ENCODE results near the gene KIF13A.
"Not testable (repeated sequence)": the region's sequence is repeated elsewhere in the genome, so short reads cannot be mapped to it uniquely, and the experiment has no call there.

The KIF13A gene

DNA sequence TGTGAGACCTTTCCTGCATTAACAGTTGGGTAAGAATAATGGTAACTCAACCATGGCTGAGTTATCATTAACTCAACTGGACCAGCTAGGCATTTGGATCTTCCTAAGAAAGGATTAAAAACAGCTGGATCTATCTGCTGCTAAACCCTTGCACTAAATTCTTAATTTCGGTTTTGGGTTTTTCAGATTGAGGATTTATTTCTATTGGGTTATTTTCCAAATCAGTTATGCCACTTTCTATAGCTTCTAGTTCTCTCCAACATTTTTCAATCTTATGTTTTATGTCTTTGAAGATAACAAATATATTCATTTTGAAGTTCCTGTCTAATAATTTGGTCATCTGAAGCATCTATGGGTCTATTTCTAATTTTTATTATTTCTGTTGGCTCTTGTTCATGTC lies 92.5 kb downstream of the KIF13A start:
- no peak for DNase-seq

DNA sequence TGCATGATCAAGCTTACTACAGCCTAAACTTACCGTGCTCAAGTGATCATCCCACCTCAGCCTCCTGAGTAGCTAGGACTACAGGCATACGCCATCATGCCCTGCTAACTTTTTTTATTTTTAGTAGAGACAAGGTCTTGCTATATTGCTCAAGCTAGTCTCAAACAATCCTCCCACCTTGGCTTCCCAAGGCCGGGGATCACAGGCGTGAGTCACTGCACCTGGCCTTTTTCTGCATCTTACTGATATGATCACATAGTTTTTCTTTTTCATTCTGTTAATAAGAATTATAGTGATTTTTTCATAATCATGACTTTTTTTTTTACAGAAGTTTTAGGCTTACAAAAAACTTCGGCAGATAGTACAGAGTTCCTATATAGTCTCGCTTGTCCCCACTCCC lies 93.2 kb downstream of the KIF13A start:
- DNase-seq, result no peak

DNA sequence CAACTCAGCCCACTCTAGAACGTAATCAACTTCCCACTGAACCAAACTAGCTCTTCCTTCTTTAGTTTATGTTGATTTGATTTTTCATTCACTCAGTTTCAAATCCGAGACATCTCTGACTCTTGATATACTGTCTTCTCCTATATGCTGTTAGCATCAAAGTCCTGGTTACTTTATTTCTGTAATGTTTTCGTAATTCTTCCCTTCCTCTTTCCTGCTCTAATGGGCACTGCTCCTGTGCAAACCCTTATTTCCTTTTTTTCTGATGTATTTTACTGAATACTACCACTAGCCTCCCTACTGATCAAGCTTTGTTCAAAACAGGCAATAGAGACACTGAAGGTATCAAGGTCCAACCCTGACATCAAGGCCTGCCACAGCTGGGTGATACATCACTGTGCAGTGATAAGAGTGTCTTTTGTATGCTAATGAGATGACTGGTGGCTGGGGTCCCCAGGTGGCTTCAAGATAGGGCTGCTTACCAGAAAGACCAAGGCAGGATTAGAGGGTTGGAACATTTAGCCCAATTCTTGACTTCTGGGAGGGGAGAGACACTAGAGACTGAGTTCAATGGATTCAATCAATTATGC lies 95.2 kb downstream of the KIF13A start:
- no peak for DNase-seq

DNA sequence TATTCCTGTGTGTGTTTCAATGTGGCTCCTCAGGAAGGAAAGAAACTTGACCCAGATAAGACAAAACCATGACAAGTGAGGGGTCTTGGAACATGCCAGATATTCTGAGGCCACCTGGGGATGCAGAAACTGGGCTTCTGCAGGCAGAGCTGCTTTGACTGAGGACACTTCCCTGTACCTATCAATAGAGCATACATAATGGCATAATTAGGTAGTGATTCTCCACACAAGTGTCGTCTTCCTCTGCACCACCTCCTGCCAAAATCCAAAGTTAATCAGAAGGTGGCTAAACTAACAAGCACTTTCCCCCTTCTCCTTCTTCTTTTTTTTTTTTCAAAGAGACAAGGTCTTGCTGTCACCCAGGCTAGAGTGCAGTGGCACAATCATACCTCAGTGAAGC lies 97.1 kb downstream of the KIF13A start:
- DNase-seq, result no peak

DNA sequence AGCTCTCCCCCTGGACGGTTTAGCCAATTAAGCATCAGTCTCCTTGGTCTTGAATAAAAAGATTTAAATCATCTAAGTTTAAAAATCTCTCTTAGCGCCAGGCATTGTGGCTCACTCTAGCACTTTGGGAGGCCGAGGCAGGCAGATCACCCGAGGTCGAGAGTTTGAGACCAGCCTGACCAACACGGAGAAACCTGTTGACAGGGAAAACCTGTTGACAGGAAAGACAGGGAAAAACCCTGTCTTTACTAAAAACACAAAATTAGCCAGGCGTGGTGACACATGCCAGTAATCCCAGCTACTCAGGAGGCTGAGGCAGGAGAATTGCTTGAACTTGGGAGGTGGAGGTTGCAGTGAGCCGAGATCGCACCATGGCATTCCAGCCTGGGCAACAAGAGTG lies 97.7 kb downstream of the KIF13A start:
- DNase-seq, result not testable (repeated sequence)

DNA sequence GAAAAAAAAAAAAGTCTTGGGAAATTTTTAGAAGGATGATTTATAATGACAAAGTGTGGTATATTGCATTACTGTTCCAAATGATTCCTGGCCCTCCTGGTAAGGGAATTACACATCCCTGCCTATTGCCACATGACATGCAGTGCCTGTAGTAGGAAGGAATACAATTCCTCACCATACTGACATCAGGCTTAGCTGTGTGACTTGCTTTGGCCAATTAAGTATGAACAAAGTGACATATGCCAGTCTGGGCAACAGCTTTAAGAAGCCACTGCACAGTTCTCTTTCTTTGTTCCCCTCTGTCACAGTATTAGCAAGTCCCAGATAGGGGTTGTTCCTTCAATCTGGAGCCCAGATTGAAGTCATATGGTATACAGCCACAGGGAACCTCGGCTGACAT lies 100.5 kb downstream of the KIF13A start:
- DNase-seq, result no peak

DNA sequence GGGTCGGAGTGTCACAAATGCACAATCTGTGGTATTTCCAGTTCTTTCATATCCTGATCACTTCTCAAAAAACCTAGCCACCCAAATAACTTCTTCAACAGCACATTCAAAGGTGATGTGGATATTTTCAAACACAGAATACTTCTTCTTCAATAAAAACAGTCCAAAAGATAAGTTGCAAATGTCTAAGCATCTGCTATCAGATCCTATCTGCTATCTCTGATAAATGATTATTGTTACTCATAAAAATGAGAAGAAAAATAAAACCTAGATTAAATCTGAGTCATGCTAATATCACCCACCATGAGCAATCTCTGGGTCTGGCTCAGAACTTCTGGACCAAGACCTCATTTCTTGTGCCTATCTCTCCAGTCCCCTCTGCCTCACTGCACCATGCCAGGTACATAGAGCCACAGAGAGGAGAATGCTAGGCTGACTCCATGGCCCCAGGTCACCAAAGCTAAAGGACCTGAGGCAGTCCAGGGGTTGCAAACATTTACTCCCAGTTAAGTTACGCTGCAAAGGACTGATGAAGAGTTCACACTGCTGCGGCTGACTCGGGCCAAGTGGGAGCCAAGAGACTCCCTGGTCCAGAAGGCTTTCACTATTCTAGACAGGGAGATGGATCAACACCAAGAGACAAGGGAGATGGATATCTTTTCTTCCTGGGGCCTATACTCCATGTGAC lies 101.4 kb downstream of the KIF13A start:
- no peak for DNase-seq

DNA sequence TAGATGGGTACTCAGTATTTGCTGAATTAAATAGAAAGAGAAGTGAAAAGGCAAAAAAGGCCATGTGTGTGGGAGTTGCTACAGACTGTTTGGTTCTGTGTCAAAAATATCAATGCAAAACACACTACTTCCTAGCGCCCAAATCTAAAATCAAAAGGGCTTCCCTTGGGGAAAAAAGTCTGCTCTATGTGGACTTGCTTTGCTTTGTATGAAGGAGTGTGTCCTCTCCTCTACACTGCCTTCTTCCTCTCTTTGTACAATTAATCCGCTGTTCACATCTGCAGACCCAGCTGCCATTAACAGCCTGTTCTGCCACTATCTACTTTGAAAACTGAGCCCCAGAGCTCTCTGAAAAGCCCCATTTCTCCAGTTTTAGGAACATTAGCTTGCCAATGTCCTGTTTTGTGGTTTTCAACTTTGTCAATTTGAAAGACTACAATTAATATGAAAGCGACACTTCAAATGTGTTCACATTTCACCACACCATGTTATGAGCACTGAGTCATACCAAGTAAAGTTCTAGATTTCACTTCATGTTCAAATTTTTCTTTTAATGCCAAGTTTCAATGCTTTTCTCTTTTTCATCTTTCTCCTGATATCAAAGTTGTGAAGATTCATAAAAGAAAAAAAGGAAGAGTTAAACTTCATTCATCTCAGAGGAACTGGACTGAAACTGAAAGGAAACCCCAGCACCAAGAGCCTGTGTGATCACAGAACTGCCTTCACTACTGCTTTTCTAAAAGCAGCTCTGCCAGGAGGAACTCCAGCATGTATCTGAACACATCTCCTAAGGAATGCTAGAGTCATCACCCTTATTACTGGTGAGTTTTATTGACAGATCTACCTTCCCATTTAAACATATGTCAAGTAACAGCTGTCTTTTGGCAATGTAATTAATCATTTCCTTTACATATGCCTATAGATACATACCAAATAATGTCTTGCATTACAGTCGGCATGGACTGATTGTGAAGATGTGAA lies 102.6 kb downstream of the KIF13A start:
- no peak for DNase-seq

DNA sequence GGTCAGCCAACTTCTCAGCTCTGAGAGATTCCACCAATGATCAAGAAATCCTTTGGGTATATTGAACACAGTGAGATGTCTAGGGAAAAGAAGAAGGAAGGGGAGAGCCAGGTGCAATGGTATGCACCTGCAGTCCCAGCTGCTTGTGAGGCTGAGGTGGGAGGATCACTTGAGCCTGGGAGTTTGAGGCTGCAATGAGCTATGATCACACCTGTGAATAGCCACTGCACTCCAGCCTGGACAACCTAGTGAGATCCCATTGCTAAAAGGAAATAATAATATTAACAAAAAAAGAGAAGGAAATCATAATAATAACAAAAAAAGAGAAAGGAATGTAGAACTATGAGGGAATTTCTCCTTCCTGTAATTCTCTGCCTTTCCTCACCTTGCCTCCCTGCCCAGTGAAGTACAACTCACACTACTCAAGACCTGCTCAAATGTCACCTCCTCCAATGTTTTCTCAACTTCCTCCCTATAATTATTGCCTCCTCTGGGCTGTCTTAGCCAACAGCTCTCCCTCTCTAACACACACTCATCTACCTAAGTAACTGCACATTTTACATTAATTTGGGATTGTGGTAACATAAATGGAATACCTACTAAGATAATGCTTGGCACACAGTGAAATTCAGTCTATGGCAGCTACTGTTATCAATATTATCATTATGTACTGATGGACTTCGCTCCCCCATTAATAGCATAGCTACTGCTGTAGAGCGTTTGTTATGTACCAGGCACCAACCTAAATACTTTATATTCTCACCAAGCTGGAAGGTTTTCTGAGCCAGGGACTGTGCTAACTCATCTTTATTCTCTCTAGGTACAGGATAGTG lies 103.6 kb downstream of the KIF13A start:
- no peak for DNase-seq

DNA sequence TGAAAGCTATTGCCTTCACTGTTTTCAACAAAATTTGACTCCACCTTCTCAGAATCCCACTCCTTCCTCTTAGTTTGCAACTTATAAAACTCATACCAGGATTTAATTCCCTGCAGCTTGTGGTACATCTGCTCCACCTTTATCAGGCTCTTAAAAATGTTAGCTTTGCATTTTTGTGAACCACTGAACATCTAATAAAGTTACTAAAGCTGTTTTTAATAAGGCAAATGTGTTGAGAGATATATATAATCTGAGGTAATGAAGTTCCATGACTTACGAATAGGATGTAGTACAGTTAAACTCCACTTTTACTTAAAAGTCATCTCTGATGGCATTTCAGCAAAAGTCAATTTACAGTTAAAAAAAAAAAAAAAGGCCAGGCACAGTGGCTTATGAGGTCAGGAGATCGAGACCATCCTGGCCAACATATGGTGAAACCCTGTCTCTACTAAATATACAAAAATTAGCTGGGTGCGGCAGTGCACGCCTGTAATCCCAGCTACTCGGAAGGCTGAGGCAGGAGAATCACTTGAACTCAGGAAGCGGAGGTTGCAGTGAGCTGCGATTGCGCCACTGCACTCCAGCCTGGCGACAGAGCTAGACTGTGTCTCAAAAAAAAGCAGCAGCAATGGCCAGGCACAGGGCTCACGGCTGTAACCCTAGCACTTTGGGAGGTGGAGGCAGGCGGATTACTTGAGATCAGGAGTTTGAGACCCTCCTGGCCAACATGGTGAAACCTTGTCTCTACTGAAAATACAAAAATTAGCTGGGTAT lies 106.2 kb downstream of the KIF13A start:
- DNase-seq, result peak; percentile 9

DNA sequence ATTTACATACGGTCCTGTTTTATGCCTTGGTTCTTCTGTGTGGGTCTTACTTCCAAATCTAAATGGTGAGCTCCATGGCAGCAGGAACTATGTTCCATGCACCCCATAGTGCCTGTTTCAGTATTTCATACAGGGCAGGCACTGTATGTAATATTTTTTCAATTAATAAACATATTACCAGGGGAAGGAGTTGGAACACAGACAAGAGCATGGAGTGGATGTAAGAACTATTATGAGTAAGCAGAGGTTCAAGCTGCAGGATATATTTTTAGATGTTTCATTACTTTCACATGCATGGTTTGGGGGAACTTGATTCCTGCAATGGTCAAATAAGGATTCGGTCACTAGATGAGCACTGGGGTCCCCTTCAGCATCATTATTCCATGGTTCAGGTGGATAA lies 108.3 kb downstream of the KIF13A start:
- no peak for DNase-seq

DNA sequence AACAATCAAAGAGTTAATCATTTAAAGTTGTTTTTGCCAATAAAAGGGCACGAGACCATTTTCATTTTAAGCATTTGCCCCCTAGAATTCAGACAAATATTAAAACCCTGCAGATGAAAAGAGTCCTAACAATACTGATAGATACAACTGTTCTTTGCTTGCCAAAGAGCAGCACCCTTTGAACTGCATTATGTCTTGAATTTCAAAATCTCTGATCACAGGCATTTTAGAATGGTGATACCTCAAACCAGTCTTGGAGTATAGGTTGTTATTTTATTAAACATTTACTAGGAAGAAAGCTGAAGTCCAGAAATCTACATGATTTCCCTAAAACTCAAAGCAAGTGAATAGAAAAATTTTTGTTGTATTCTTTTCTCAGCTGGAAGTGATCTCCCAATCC lies 108.7 kb downstream of the KIF13A start:
- no peak for DNase-seq

DNA sequence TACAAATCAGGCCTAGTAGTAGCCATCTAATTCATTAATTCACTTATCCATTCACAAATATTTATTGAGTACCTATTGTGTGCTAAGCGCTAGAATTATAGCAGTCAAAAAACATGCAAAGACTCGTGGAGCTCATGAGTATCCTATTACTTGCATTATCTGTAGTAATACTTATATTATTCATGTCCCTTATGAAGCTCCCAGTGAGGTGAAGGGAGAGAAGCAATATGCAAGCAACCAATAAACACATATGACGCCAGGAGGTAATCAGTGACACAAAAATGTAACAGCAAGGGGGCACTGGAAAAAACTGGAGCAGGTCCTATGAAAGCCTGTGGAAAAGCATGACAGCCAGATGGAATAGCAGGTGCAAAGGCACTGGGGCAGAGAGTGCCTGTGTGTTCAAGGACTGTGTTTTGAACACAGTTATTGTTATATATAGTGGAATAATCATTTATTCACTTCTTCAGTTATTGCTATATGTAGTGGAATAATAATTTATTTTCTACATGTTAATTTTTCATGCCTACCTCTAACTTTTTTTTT lies 109.5 kb downstream of the KIF13A start:
- no peak for DNase-seq

DNA sequence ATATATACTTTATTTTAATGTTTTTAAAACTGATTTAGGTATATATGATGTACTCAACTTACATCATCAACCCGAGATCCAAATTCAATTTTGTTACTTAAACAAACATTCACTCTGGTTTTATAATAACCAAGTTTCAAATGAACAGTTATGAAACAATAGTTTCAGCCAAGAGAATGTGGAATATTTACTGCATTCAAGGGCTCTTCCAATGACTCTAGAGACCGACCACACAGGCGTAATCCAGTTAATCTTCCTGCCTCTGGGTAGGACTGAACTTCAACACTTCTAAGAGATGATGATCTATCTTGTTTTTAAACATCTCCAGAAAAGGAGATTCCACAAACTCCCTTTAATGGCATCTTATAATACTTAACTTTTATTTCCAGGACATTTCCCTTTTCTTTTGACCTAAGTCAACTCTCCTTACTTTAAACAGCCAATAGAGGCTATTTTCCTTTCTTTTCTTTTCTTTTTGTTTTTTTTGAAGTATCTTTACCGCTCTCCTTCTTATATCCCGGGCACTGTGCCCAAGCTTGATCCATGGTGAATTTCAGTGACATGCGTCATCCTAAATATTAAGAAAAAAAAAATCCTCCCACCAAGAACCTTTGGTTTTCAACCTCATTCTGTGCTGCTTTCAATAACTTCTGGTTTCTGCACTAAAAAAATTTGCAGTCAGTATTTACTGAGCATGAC lies 110.1 kb downstream of the KIF13A start:
- no peak for DNase-seq

DNA sequence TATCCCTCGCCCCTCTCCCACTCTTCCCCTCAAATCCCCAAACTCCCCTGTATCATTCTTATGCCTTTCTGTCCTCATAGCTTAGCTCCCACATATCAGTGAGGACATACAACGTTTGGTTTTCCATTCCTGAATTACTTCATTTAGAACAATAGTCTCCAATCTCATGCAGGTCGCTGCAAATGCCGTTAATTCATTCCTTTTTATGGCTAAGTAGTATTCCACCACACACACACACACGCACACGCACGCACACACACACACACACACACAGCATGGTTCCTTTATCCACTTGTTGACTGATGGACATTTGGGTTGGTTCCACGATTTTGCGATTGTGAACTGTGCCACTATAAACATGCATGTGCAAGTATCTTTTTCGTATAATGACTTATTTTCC lies 112.7 kb downstream of the KIF13A start:
- DNase-seq, result no peak

DNA sequence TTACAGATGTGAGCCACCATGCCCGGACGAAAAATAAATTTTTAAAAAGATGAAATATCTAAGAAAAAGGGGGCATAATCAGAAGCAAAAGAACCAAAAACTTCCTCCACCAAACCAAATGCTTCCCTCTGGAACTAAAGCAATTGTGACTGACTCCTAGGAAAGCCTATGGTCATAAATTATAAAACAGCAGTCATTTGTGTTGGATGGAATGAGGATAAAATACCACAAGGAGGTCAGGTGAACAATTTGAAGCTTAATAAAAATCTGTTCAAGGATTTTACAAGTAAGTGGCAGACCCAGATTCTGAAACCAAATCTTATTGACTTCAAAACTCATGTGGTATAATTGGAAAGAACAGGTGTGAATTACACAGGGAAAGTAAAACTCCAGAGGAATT lies 114.5 kb downstream of the KIF13A start:
- DNase-seq, result no peak

DNA sequence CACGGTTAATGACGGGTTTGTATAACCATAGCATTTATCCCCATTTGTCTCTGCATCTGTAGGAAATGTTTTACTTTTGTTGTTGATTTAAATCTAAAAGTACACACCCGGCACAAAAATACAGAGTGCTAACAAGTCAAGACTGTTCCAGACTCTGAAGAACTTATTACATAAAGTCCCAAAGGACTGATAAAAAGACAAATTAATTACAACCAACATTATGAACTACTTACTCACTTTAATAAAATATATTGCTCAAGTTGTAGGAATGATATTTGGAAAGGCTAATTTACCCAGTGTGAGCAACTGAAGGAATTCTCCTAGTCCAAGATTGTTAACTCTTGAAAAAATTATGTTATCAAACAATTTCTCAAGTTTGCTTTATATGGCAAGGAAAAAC lies 115.6 kb downstream of the KIF13A start:
- no peak for DNase-seq

DNA sequence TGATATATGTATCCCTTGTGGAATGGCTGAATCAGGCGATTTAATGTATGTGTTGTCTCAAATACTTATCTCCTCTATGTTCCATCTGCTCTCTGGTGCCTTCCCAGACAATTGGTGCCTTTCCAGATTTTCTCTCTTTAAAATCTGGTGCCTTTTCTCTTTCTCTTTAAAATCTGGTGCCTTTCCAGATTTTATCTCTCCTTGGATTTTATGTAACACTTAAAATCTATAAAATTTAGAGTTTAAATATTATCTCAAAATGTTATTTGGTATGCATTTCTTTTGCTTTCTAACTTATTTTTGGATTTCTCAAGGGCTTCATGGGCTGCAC lies 116.3 kb downstream of the KIF13A start:
- DNase-seq, result no peak

DNA sequence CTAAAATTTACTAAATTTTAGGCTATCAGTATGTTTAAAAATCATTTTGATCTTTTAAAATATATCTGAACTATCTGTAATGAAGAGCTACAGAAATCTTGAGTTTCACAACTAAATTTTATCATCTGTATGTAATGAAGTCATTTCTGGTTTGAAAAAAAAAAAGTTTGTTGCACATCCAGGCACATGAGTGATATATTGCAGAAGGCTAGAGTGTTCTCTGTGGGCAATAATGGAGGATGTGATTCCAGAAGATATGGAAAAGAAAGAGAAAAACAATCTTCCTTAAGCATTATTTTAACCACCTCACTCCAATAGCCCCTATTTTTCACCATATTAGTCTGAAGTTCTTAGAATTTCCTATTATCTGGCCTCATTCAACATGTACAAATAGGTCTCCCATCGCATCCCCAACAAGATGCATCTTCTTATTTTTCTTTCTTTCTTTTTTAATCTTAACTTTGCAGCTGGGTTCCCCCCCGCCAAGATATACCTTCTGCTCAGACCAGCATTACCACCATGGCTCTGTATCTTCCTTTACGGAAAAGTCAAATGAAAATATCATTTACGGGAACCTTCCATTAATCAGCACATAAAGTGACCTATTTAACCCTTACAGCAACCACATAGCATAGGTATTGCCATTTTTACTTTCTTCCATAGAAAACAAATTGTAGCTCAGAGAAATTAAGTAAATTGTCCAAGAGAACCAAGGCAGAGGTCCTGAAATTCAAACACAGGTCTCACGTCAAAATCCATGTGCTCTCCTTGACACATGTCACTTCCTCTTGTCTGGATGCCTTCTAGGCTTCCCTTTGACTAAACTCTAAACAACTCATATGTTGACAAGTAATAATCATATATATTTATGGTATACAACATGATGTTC lies 116.9 kb downstream of the KIF13A start:
- no peak for DNase-seq

DNA sequence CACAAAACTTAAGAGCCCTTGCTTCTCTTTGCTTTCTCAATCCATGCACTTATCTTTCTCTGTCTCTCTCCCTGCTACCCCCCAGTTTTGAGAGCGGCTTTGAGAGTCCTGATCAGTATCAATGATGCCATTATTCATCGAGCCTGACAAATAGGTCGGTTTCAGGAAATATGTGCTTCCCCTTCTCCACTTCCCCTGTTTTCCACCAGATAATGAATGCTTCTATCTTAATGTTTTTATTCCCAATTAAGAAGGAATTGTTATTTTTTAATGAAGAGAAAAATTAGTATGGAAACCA lies 117.7 kb downstream of the KIF13A start:
- DNase-seq, result no peak

Measured in CD4-positive, alpha-beta T cell treated with Interferon gamma for 1 hour (primary cell).